ENCODE measurements around the gene CDC37.
"Not testable (repeated sequence)": the region's sequence is repeated elsewhere in the genome, so short reads cannot be mapped to it uniquely, and the experiment has no call there.

CDC37 gene

GRCh38 chr19:10395003-10395402 lies 8.3 kb downstream of the CDC37 start:
- no peak for DNase-seq (ENCODE audit: low spot score)

- no peak for DNase-seq (ENCODE audit: low spot score)
These were observed 10.2 kb downstream of the CDC37 start for GRCh38 chr19:10393137-10393536.

GRCh38 chr19:10392120-10392519 lies 11.2 kb downstream of the CDC37 start:
- no peak for DNase-seq (ENCODE audit: low spot score)

- peak; percentile 52 for DNase-seq (ENCODE audit: low spot score)
These were observed 12.6 kb downstream of the CDC37 start for GRCh38 chr19:10390652-10391286.

- DNase-seq (ENCODE audit: low spot score) = no peak
These were observed 13.5 kb downstream of the CDC37 start for GRCh38 chr19:10389863-10390262.

- peak; percentile 83 for DNase-seq (ENCODE audit: low spot score)
These were observed 14.4 kb downstream of the CDC37 start for GRCh38 chr19:10388957-10389356.

- no peak for DNase-seq (ENCODE audit: low spot score)
These were observed 18.8 kb downstream of the CDC37 start for GRCh38 chr19:10384580-10384979.

- not testable (repeated sequence) for DNase-seq (ENCODE audit: low spot score)
These were observed 20.2 kb downstream of the CDC37 start for GRCh38 chr19:10383223-10383499.

GRCh38 chr19:10380313-10381102 lies 22.8 kb downstream of the CDC37 start, which contains the start of gene TYK2:
TSS of gene TYK2 (minus strand) at chr19:10380572. CDS start at chr19:10378406, 2,166 bp downstream.
- DNase-seq (ENCODE audit: low spot score) = peak; percentile 98

- no peak for DNase-seq (ENCODE audit: low spot score)
These were observed 23.4 kb downstream of the CDC37 start for GRCh38 chr19:10379880-10380312.

- DNase-seq (ENCODE audit: low spot score) = no peak
These were observed 25.2 kb downstream of the CDC37 start for GRCh38 chr19:10378124-10378523.

- not testable (repeated sequence) for DNase-seq (ENCODE audit: low spot score)
These were observed 26.2 kb downstream of the CDC37 start for GRCh38 chr19:10377140-10377640.

GRCh38 chr19:10374931-10375330 lies 28.4 kb downstream of the CDC37 start:
- DNase-seq (ENCODE audit: low spot score) = no peak

GRCh38 chr19:10372690-10373089 lies 30.7 kb downstream of the CDC37 start:
- DNase-seq (ENCODE audit: low spot score) = peak; percentile 56

- no peak for DNase-seq (ENCODE audit: low spot score)
These were observed 35.1 kb downstream of the CDC37 start for GRCh38 chr19:10368101-10368803.

GRCh38 chr19:10366950-10367512 lies 36.3 kb downstream of the CDC37 start:
- not testable (repeated sequence) for DNase-seq (ENCODE audit: low spot score)

- DNase-seq (ENCODE audit: low spot score) = no peak
These were observed 37.8 kb downstream of the CDC37 start for GRCh38 chr19:10365518-10365917.

- DNase-seq (ENCODE audit: low spot score) = peak; percentile 60
These were observed 38.7 kb downstream of the CDC37 start for GRCh38 chr19:10364644-10365043.

GRCh38 chr19:10363789-10364281 lies 39.5 kb downstream of the CDC37 start:
- no peak for DNase-seq (ENCODE audit: low spot score)

GRCh38 chr19:10362259-10362658 lies 41.1 kb downstream of the CDC37 start:
- no peak for DNase-seq (ENCODE audit: low spot score)

GRCh38 chr19:10361569-10362011 lies 41.8 kb downstream of the CDC37 start:
- no peak for DNase-seq (ENCODE audit: low spot score)

- DNase-seq (ENCODE audit: low spot score) = no peak
These were observed 46.9 kb downstream of the CDC37 start for GRCh38 chr19:10356431-10356830.
